Adipose tissue (tissue), 3 donors: ENCODE measurements around the gene AQP1. TPM values are rescaled to one million over a fixed set of nuclear protein-coding genes. Genes with fewer than 3 reads are reported as not detected.
A peak's percentile ranks its signal among the peaks of the same experiment; 100 is the strongest.

Experiments
- H3K27ac ChIP-seq: one replicate; pipeline ENCODE4 v1.5.1; 2013; ENCODE audit warnings: low read depth, low read length
- WGBS, 3 donors: extraction: QIAGEN DNeasy Blood & Tissue Kit; methylation state at CpG; one replicate each; pipeline ENCODE4 v1.1.7; 2013; 5-methylcytosine and 5-hydroxymethylcytosine counted together
- polyA plus RNA-seq, 3 donors: library from polyadenylated mRNA; stranded (reverse); fragments of 200-250 nt; gene quantifications; one replicate each; pipeline ENCODE4 v1.2.3, GENCODE V29; 2013
- donor health status: healthy with polysubstance abuse.
- donor health status: Bipolar disorder and iron deficiency.
- donor health status: healthy.

AQP1 gene
- polyA plus RNA-seq, 3 donors = 125 to 256 (median 173) TPM

DNA sequence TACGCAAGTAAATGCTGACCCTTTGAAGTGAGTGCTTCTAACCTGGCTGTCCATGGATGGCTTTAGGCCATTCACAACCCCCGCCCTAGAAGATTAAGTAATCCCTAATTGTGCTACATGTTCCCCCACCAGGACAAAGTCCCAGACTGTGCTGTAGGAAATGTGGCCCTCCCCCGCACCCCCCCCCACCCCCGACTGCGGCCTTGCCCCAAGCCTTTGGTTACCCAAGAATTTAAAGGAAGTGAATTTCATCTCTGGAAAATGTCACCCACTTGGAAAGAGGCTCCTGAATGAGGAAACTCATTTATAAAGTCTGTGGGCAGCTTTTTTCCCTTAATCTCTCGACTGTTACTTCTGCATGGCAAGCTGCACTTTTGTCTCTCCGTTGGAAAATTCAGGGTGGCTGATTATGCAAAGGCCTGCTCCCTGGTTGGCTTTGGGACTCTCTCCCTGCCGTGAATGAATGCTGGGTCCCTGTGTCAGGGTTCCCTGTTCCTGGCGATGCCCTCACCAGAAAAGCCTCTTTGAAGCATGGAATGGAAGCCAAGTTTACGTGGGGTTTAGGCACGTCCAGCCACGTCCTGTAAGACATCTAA, 31.4 kb upstream of the AQP1 start:
- 51 to 60% (median 56%) methylated on average over 12 of the region's 12 CpGs for WGBS, 3 donors
- no peak overlapping the region for H3K27ac ChIP-seq

DNA sequence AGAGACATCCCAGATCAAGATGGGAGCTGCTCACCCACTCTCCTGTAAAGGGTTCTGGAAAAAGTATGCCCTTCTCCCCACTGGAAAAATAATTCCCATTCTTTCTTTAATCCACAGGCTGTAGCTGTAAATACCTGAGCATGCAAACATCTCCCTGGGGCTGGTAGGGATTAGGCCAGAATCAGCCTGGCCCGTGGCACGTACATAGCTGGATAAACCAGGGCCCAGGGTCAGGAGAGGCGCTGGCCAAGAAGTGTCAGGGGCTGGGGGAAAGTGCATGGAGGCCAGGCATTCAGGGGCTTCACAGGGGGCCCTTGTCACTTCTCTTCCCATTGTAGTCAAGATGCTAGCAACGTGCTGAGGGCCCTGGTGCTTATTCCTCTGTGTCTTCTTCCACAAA, 30.7 kb upstream of the AQP1 start:
- no peak overlapping the region for H3K27ac ChIP-seq
- 83 to 91% (median 88%) methylated on average over 4 of the region's 4 CpGs for WGBS, 3 donors

DNA sequence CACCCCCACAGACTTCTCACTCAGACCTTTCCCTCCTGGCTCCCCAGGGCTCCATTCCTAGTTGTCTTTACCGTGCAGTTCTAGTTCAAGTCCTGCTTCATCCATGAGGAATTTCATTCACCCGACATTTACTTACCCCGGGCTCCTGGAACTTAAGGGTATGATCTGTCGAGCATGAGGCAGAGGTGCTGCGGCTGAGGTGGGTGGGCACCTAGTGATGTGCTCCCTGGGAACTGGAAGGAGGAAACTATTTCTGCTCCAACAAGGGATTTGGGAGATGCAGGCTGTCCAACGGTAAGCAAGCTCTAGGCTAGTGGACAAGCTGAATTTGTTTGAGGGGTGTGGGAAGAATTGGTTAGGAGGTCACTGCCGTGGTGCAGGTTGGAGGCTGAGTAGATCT, 30.2 kb upstream of the AQP1 start:
- H3K27ac ChIP-seq = no peak overlapping the region
- WGBS, 3 donors = 89 to 91% (median 91%) methylated on average over 7 of the region's 7 CpGs

DNA sequence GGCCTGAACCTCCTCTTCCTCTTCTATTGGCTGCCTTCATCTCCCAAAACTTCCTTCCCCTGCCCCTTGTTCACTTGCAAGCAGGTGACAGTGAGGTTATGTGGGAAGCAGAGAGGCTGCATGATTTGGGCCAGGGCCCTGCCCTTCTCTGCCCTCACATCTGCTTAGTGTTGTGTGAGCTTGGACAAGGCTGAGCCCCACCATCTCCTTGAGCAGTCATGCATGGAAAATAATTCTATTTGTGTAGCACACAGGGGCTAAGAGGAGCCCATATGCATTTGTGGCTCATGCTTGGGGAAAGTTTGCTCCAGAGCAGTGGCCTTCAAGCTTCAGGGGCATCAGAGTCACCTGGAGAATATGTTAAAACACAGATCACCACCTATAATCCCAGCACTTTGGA, 26.8 kb upstream of the AQP1 start:
- no peak overlapping the region for H3K27ac ChIP-seq

DNA sequence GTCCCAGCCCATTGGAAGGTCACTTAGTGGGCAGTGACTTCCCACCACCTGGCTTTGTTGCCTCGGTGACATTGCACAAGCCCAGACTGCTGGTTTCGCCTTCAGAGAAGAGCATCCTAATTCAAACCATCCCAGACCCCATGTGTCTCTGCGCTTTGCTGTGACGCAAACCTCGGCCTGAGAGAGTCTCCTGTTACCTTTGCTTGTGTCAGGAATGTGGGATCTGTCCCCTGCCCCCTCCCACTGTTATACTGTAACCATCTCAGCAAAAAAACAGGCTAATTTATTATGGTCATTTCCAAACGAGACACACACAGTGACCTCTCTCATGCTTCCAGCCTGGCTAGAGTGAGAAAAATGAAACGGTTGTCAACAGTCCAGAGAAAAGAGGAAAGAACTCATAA, 25.0 kb upstream of the AQP1 start:
- no peak overlapping the region for H3K27ac ChIP-seq
- WGBS, 3 donors = 63 to 70% (median 64%) methylated on average over 7 of the region's 7 CpGs

DNA sequence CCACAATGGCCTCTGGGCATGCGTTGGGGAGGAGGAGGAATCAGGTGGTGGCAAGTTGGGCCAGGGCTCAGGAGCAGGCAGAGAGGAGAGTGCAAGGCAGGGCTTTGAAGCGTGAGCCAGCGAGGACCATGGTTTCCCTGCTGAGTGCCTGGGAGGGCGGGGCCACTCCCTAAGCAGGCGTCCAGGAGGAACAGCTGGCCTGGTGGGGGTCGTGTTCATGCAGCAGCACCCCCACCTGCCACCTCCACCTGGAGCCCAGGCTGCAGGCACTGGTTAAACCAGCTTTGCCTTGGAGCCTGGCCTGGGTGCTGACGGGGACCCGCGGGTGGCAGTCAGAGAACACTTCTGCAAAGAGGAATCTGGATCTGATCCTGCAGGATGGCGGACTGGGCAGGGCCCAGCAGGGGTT, 24.2 kb upstream of the AQP1 start:
- 59 to 80% (median 78%) methylated on average over 10 of the region's 10 CpGs for WGBS, 3 donors
- no peak overlapping the region for H3K27ac ChIP-seq

DNA sequence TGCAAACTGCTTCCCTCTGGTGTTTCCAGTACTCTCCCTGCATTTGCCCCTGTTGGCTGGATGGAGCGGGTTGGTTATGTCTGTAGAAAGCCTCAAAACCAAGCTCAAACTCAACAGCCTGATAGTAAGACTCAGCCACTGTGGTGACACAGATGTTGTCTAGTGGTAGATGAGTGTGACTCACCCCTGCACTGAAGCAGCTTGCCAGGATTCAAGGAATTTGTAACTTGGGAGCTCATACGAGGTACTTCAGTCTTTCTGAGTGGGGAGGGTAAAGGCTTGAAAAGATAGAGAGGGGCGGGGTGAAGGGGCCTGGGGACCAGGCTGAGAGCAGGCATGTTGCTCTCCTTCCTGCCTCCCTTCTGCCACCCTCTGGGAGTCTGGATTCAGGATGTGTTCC, 22.9 kb upstream of the AQP1 start:
- WGBS, 3 donors = 48 to 70% (median 67%) methylated on average over 3 of the region's 3 CpGs
- no peak overlapping the region for H3K27ac ChIP-seq

DNA sequence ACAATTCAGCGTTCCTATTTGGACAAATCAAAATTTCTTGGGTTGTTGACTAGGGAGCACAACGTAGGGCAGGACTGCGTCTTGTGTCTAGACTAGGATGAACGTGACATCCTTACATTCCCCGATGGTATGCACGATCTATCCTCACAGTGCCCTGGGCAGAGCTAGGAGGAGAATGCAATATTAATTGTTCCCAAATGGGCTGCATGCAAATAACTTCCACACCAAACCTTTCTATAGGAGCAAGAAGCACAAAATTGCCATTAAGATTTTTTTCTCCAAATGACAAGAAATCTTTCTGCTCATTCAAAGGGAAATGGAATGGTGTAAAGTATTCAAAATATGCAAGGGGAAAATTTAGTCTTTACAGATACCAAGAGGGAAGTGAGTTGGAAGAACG, 21.4 kb upstream of the AQP1 start:
- 93 to 96% (median 96%) methylated on average over 7 of the region's 7 CpGs for WGBS, 3 donors
- H3K27ac ChIP-seq = no peak overlapping the region

DNA sequence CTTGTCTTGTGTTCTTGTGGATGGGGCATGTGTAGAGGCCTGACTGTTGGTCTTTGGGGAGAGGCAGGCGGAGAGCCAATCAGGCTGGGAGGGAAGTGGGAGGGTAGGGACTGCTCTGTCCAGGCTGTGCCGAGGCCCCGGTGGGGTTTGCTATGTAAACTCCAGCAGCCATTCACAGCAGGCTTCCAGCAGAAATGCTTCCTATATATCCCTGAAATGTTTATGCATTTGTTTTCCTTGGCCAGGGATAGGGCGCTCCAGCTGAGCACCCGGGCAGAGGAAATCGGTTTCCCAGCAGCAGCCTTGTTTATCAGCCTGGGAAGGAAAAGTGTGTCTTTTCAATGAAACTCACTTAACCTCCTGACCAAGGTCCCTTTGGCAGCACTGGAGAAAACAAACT, 18.3 kb upstream of the AQP1 start:
- 18 to 52% (median 36%) methylated on average over 6 of the region's 6 CpGs for WGBS, 3 donors
- H3K27ac ChIP-seq = no peak overlapping the region

DNA sequence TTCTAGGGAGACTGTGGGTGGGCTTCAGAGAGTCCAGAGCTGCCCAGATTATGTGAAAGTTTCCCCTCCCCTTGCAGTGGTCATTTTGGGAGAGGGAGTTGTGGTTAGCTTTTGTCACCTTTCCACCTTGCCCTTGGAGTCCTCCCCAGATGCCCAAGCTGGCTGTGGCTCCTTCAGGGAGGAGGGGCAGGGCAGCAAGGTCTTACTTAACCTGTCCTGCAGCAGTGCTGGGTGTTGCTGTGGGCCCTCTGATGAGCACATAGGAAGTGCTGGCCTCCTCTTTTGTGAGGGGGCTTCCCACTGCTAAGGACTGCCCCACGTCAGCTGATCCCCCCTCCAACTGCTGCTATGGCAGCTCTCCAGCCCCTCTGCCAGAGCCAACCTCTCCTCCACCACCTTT, 17.6 kb upstream of the AQP1 start:
- WGBS, 3 donors = 33 to 50% (median 33%) methylated on average over 1 of the region's 1 CpG
- no peak overlapping the region for H3K27ac ChIP-seq

DNA sequence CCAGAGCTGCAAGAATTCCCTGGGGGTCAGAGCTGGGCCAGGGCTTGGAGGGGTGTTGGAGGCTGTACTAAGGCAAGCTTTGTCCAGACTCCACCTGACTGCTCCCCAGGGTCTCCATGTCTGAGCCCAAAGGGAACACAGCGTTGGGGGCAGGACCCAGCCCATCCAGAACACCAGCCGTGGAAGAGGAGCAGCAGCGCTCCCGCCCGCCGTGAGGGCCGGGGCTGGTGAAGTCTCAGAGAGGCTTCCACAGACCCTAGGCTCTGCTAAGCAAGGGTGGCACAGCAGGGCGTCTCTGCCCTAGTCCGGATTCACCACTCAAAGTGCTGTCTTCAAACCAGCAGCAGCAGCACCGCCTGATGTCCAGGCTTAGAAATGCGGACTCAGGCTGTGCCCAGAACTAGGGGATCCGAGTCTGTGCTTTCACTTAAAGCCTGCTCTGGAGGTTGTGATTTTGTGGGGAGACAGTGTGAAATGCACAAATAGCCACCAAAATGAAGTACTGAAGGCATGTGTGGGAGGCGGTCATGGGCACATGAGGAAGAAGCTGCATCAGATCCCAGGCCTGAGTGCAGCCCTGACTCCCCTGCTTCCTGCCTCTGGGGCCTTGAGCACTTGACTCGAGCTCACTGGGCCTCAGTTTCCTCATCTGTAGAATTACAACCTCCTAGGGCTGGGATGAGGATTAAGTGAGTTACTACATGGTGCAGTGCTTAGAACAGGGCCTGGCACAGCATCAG, 16.6 kb upstream of the AQP1 start:
- WGBS, 3 donors = 85 to 88% (median 88%) methylated on average over 14 of the region's 14 CpGs
- no peak overlapping the region for H3K27ac ChIP-seq

DNA sequence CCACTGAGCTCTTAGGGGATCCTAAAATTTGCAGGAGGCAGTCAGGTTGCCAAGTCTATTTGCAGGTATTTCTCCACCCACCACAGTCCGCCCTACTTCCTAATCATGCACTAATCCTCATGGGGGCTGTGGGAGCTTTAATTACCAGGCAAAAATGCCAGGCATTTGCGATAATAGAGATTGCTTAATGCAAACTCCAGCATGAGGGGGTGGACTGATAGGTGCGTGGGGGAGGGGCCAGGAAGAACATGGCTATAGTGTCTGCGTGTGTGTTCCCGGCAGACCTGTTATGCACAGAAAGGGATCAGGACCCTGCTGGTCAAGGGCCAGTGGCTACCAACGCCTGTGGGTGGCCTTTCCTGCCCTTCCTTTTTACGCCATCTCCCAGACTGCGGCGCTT, 15.6 kb upstream of the AQP1 start:
- H3K27ac ChIP-seq = no peak overlapping the region
- WGBS, 3 donors = 43 to 76% (median 73%) methylated on average over 9 of the region's 9 CpGs

DNA sequence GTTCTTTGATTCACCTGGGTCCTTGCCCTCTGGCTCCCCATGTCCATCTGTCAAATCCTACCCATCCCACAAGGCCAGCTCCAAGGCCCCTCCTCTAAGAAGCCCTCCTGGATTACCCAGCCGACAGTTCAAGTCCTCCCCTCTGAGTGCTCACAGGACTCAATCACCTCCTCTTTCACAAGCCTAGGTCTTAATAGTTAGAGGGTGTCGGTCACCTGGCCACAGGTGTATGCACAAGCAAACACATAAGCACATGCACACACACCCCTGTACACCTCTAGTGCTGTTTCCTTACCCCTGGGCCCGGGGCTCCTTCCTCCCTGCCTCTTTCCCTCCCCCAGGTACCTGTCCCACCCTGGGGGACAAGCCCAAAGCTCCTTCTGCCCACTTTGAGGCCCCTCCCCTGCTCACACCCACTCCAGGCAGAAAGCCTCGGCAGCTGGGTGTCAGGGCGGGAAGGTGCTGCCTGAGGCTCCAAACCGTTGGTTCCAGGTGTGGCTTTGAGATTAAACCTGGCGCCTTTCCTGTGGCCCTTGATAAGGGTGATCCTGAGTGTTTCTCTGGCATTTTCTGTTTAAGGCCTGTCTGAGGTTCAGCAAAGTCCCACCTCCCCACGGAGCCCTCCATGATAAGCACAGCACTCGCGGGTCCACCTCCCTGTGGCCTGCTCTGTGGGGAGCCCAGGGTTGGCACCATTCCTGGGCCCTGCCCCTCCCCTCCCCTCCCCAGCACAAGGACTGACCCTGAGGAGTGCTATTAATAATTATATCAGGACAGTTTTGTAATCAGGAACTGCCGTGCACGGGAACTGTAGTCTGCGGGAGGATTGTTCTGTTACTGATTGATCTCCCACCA, 14.6 kb upstream of the AQP1 start:
- WGBS, 3 donors = 15 to 50% (median 49%) methylated on average over 13 of the region's 13 CpGs

DNA sequence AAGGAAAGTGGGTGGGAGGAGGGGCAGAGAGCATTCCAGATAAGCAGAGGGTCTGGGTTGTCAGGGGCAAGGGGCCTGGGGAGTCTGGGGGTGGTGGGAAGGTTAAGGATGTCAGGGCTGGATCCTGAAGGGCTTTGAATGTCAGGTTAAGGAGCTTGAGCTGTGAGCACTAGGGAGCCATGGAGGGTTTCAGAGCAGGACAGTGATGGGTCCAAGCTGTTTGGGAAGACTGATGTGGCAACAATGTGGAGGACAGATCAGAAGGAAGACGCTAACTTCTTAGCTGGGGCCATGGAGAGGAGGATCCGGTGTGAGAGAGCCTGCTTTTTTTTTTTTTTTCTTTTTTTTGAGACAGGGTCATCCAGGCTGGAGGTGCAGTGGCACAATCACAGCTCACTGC, 13.9 kb upstream of the AQP1 start:
- no peak overlapping the region for H3K27ac ChIP-seq
- 64 to 75% (median 68%) methylated on average over 2 of the region's 2 CpGs for WGBS, 3 donors

More for the DNA sequence above, 14.6 kb upstream of the AQP1 start:
- no peak overlapping the region for H3K27ac ChIP-seq

DNA sequence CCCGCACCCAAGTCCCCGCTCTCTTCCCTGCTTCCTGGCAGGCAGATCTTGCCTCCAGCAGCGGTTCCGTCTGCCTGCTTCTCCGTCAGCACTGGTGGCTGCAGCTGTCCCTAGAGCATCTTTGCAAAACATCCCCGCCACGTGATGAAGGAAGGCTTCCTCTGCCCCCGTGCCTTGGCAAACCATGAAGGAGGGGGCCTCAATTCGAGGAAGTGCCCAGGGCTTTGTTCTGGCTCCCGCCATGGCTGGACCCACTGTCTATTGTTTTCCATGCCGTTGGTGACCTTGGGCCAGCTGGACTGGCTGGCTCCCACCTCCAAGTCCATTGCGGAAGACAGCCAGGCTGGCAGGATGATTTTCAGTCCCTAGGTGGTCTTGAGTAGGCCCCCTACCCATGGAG, 13.2 kb upstream of the AQP1 start:
- H3K27ac ChIP-seq = no peak overlapping the region

DNA sequence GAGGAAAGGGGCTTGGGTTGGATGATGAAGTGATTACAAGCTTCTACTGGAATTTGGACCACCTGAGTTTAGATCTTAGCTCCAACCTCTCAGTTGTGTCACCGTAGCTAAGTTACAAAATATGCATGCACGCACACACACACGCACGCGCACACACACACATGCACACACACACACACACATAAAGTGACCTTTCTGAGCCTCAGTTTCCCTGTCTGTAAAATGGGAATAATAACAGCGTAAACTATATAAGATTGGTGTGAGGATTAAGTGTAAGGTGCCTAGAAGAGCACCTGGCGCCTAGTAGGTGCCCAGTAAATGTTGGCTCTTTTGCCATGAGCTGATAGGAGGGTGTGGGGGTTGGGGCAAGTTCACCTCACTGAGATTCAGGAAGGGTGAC, 12.6 kb upstream of the AQP1 start:
- no peak overlapping the region for H3K27ac ChIP-seq
- WGBS, 3 donors = 95 to 99% (median 97%) methylated on average over 7 of the region's 7 CpGs

More for the DNA sequence above, 13.2 kb upstream of the AQP1 start:
- WGBS, 3 donors = 63 to 71% (median 67%) methylated on average over 12 of the region's 12 CpGs

DNA sequence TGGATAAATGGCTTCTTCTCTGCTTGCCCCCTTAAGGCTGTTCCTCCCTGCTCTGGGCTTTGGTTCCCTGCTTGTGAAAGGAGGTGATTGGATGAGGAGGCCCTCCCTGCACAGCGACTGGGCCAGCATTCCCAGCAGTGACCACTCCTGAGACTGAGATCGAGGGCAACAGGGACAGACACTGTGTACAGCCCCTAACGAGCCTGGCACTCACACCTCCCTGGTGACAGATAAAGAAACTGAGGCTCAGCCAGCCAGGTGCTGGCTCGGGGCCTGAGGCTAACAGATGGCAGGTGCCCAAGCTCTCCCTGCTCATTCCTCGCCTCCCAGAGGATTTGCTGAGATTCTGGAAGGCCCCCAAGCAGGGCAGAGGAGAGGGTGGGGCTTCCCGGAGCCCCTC, 12.0 kb upstream of the AQP1 start:
- H3K27ac ChIP-seq = no peak overlapping the region
- 24 to 57% (median 32%) methylated on average over 6 of the region's 6 CpGs for WGBS, 3 donors

DNA sequence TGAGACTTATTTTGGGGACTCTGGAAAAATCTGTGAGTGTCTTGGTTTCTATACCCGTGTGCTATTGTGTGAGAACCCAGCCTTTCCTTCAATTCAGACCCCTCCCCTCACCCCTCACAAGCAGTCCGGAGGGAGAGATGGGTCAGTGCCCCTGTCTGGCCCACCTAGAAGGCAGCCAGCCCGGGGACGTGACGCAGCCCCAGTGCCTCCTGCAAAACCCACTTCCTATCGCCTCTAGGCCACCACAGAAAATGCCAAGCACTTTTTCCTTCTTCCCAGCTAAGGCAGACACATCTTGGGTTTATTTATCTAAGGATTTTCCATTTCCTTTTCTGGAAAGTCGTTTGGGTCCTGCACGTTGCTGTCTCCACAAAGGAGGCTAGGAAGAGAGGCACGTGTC, 11.6 kb upstream of the AQP1 start:
- no peak overlapping the region for H3K27ac ChIP-seq
- 46 to 68% (median 62%) methylated on average over 9 of the region's 9 CpGs for WGBS, 3 donors

DNA sequence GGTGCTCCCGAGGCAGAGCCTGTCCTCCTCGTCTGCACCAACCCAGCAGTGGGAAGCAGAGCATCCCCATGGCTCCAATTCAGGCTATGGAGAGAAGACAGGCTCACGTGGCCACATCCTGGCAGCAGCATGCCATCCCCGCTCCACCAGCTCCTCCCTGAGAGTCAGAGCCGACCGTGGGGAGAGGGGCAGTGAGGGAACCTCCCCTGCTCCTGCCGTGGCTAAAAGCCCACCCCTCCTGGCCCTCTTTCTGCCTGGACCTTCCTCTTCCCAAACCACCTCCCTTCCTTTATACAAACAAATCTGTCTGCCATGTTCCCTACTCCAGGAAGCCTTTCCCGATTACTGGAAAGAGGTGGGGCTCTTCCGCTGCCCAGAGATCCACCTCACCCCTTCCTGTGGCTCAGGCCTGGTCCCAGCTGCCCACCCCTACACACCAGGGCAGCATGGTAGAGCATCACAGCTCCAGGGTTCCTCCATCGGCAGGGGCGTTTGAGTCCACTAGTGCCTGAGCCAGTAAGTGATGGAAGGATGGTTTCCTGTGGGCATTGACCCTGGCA, 10.8 kb upstream of the AQP1 start:
- peak overlapping the region; percentile 23 for H3K27ac ChIP-seq
- WGBS, 3 donors = 75 to 87% (median 77%) methylated on average over 11 of the region's 11 CpGs
